ENCODE measurements around the gene ADGRL2. TPM values are rescaled to one million over a fixed set of nuclear protein-coding genes. Genes with fewer than 3 reads are reported as not detected.

ADGRL2 gene
- total RNA-seq, 1 experiment from 2014 or later, result 0.20 TPM

- no peak overlapping the region for H2AFZ ChIP-seq (ENCODE audit: low read depth, low read length, poor library complexity, severe bottlenecking)
- no peaks in the 10 kb centered on the region for H3K79me2 ChIP-seq (ENCODE audit: insufficient read depth, low read length)
- ChIA-PET POLR2A (no interaction called here), RAD21 (ENCODE audit: low non-redundant PET in 1 of 2, low total read pairs in 2 of 2, uncharacterized antibody in 2 of 2, unreplicated experiment in 2 of 2) (no interaction called here), CTCF (no interaction called here)
- intact Hi-C loops (cut with micrococcal nuclease), result no loop called here
- H3K27ac ChIP-seq (ENCODE audit: low read depth, low read length), result no peak overlapping the region
- BruUV-seq (replicated peaks), result no TSS peak
- H3K9ac ChIP-seq (ENCODE audit: low read length), result no peak overlapping the region
- no peaks in the 10 kb centered on the region for H4K20me1 ChIP-seq (ENCODE audit: insufficient read depth)
- no peak overlapping the region for H3K4me2 ChIP-seq (ENCODE audit: low read length)
- no peak for TF ChIP-seq SRF (IDR thresholded peaks at IDR 0.05; ENCODE audit: low read depth)
- TF ChIP-seq CBX3 (IDR thresholded peaks at IDR 0.05; ENCODE audit: low read depth), result no peak
- no peak for TF ChIP-seq FOSL1 (IDR thresholded peaks at IDR 0.05; ENCODE audit: low read depth)
- no peak for TF ChIP-seq REST (IDR thresholded peaks at IDR 0.05; ENCODE audit: low read depth)
- no peak for TF ChIP-seq EZH2 (IDR thresholded peaks at IDR 0.05)
- TF ChIP-seq ELF1 (IDR thresholded peaks at IDR 0.05; ENCODE audit: borderline replicate concordance, low read depth), result no peak
- no peak for TF ChIP-seq ZFX (IDR thresholded peaks at IDR 0.05)
- no peak for TF ChIP-seq ZNF274 (IDR thresholded peaks at IDR 0.05; ENCODE audit: low read depth, low read length)
- no peak for TF ChIP-seq ATF3 (IDR thresholded peaks at IDR 0.05)
- no peak for TF ChIP-seq CTCF (IDR thresholded peaks at IDR 0.05 in 2 of 3, conservative IDR thresholded peaks at IDR 0.05 in 1 of 3; ENCODE audit: borderline replicate concordance in 1 of 3, insufficient read depth in 1 of 3, low read depth in 2 of 3, low read length in 2 of 3)
- no peak for TF ChIP-seq SIN3A (IDR thresholded peaks at IDR 0.05; ENCODE audit: low read depth)
- no peak for TF ChIP-seq ZBTB33 (IDR thresholded peaks at IDR 0.05; ENCODE audit: extremely low read depth, insufficient replicate concordance, low read length)
- no peak for TF ChIP-seq CEBPB (IDR thresholded peaks at IDR 0.05; ENCODE audit: low read depth)
- TF ChIP-seq RAD21 (IDR thresholded peaks at IDR 0.05; ENCODE audit: low read depth), result no peak
- no peak for TF ChIP-seq TCF7L2 (IDR thresholded peaks at IDR 0.05; ENCODE audit: borderline replicate concordance, extremely low read depth, insufficient read depth, insufficient read length)
- TF ChIP-seq YY1 (IDR thresholded peaks at IDR 0.05; ENCODE audit: extremely low read depth, insufficient replicate concordance, low read depth, low read length), result no peak
- TF ChIP-seq MAX (IDR thresholded peaks at IDR 0.05), result no peak
- TF ChIP-seq EZH2phosphoT487 (IDR thresholded peaks at IDR 0.05; ENCODE audit: borderline replicate concordance), result no peak
- no peak for TF ChIP-seq EGR1 (IDR thresholded peaks at IDR 0.05; ENCODE audit: low read depth)
- TF ChIP-seq SP1 (IDR thresholded peaks at IDR 0.05; ENCODE audit: low read depth), result no peak
- DNase-seq (ENCODE audit: low read depth, low spot score) (no peak), ATAC-seq (no peak)
- H3K9me2 ChIP-seq (ENCODE audit: insufficient read depth), result no peaks in the 10 kb centered on the region
- H3K4me1 ChIP-seq (ENCODE audit: control insufficient read depth in 1 of 2, insufficient read depth in 2 of 2, low read length in 2 of 2), result no peaks in the 10 kb centered on the region
- H3K36me3 ChIP-seq (ENCODE audit: control insufficient read depth in 1 of 2, insufficient read depth in 2 of 2, low read length in 2 of 2), result no peaks in the 10 kb centered on the region
- no peak overlapping the region for H3K4me3 ChIP-seq (replicated peaks in 1 of 2; ENCODE audit: low read depth in 1 of 2, low read length in 2 of 2)
- H3K27me3 ChIP-seq (ENCODE audit: insufficient read depth, low read length), result 0 out of 2 replicates have a peak, but pooled peaks cover 4% of the 10 kb centered on the region
- no peaks in the 10 kb centered on the region for H3K9me3 ChIP-seq (ENCODE audit: control insufficient read depth in 1 of 2, insufficient read depth in 1 of 2, low read depth in 1 of 2, low read length in 2 of 2)
These were observed 48.3 kb downstream of the ADGRL2 start for GRCh38 chr1:81848880-81849682.
